GM21423 (cell line): ENCODE results near the gene FUT7.
"Not testable (repeated sequence)": the region's sequence is repeated elsewhere in the genome, so short reads cannot be mapped to it uniquely, and the experiment has no call there.

Experiments
- ATAC-seq: cut with Tn5 transposase; IDR thresholded peaks from one replicate; pipeline ENCODE4 v1.9.1; 2021; ENCODE audit warnings: mild to moderate bottlenecking, moderate library complexity; ENCODE audit not compliant: unreplicated experiment

FUT7 gene

GRCh38 chr9:137066096-137066861 lies 34.4 kb upstream of the FUT7 start:
- no peak for ATAC-seq

- no peak for ATAC-seq
Observed at GRCh38 chr9:137065336-137065967, 33.6 kb upstream of the FUT7 start.

- ATAC-seq = no peak
Observed at GRCh38 chr9:137064880-137065164, 32.9 kb upstream of the FUT7 start.

GRCh38 chr9:137064027-137064879 lies 32.4 kb upstream of the FUT7 start:
- ATAC-seq = no peak

- ATAC-seq = no peak
Observed at GRCh38 chr9:137063311-137064026, 31.6 kb upstream of the FUT7 start.

- ATAC-seq = not testable (repeated sequence)
Observed at GRCh38 chr9:137062798-137063197, 30.9 kb upstream of the FUT7 start.

- no peak for ATAC-seq
Observed at GRCh38 chr9:137062384-137062783, 30.5 kb upstream of the FUT7 start.

- ATAC-seq = no peak
Observed at GRCh38 chr9:137058521-137059234, 26.8 kb upstream of the FUT7 start.

- no peak for ATAC-seq
Observed at GRCh38 chr9:137057545-137057944, 25.7 kb upstream of the FUT7 start.

GRCh38 chr9:137056739-137057415 lies 25.0 kb upstream of the FUT7 start:
- ATAC-seq = no peak

- no peak for ATAC-seq
Observed at GRCh38 chr9:137055385-137056364, 23.8 kb upstream of the FUT7 start.

- no peak for ATAC-seq
Observed at GRCh38 chr9:137054932-137055384, 23.1 kb upstream of the FUT7 start.

- no peak for ATAC-seq
Observed at GRCh38 chr9:137053944-137054931, 22.4 kb upstream of the FUT7 start, which contains the start of gene ENTPD2. Gene ENTPD2 (minus strand): TSS chr9:137054061. CDS start chr9:137053997, 64 bp downstream.

- no peak for ATAC-seq
Observed at GRCh38 chr9:137052998-137053943, 21.4 kb upstream of the FUT7 start.

- ATAC-seq = no peak
Observed at GRCh38 chr9:137052293-137052692, 20.4 kb upstream of the FUT7 start.

GRCh38 chr9:137051145-137051724 lies 19.3 kb upstream of the FUT7 start:
- no peak for ATAC-seq
